D721Med (cell line): ENCODE measurements around the gene RETREG1.
"Not testable (repeated sequence)": the region's sequence is repeated elsewhere in the genome, so short reads cannot be mapped to it uniquely, and the experiment has no call there.

Experiments used
- DNase-seq: peaks from one replicate; pipeline ENCODE4 v3.0.0; 2011; ENCODE audit warnings: low spot score; ENCODE audit not compliant: insufficient read length
- FAIRE-seq: peaks from 2 replicates; lab custom pipeline; 2011; peaks lifted over from hg19 to GRCh38; lab: Jason Lieb, UNC
- CTCF ChIP-seq: IDR thresholded peaks from 2 replicates; pipeline ENCODE4 v1.5.1; 2012; ENCODE audit warnings: mild to moderate bottlenecking, control low read depth; ENCODE audit not compliant: insufficient read depth; ENCODE audit errors: missing control alignments

Gene RETREG1

GRCh38 chr5:16548812-16549211 lies 68.0 kb downstream of the RETREG1 start:
- DNase-seq, result no peak
- TF ChIP-seq CTCF, result no peak
- FAIRE-seq, result no peak

- no peak for FAIRE-seq
- DNase-seq, result no peak
- no peak for TF ChIP-seq CTCF
Measured at GRCh38 chr5:16548115-16548514, 68.7 kb downstream of the RETREG1 start.

GRCh38 chr5:16547200-16547842 lies 69.5 kb downstream of the RETREG1 start:
- no peak for TF ChIP-seq CTCF
- DNase-seq (no peak), FAIRE-seq (no peak)

DNA sequence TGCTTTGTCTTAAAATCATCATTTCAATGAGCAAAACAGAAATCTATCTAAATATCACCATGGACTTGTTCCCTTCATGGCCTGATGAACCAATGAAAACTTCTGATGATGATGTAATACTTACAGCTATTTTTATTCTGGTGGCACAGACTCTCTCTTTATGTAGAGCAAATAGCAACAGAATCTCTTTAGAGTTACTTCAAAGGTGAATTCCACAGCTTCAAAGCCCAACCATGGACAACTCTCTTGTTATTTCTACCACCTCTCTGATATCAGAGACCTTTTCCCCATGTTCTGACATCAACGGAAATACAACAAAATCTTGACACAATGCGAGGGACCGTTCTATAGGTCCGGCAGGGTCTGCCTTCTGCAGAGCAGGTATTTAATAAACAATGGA lies 70.1 kb downstream of the RETREG1 start:
- DNase-seq (no peak), FAIRE-seq (no peak)
- no peak for TF ChIP-seq CTCF

DNA sequence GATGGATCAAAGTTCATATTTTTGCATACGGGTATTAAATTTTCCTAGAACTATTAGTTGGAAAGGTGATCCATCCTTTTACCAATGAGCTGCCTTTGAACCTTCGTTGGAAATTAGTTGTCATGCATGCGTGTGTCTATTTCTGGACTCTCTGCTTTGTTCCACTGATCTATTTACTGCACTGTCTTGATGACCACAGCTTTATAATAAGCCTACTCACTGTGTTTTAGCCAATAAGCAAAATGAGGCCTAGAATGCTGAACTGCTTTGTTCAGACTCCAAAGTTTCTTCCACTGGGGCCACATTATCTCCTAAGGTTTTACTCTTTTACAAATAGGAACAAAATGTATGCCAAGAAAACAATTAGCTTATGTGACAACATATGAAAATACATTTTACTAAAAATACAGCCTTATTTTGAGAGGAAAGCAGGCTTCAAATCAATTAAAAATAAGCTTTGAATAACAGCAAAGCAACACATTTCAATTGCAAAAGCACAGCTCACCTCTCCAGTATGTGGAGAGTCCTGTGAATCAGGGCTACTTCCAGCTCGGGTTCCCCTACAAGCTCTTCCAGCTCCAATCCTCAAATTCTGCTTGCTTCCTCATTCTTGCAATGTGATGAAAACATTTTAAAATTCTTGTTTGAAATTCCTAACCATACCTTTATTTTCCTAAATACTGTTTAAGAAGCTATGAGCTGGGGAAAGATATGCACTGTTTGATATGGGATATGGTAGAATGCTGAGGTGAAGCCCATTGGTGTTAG lies 72.0 kb downstream of the RETREG1 start:
- FAIRE-seq (no peak), DNase-seq (no peak)
- TF ChIP-seq CTCF, result no peak

- FAIRE-seq, DNase-seq: not testable (repeated sequence)
Measured at GRCh38 chr5:16543206-16543605, 73.6 kb downstream of the RETREG1 start.

DNA sequence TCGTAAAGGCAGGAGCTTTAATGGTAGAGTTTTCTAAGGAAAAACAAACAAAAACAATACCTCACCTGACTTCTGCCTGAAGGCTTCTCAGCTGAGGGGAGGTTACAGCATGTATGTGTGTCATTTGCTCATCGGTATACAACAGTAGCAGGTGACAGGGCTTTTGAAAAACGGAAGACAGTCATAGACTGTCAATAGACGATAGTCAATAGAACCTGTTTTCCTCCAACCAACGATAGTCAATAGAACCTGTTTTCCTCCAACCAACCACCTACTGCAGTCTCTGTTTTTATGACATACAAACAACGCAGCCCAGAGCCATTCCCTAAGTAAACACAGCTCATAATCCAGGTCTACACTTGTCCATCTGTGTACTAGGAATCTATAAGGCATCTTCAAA lies 74.6 kb downstream of the RETREG1 start:
- FAIRE-seq (no peak), DNase-seq (no peak)
- no peak for TF ChIP-seq CTCF

DNA sequence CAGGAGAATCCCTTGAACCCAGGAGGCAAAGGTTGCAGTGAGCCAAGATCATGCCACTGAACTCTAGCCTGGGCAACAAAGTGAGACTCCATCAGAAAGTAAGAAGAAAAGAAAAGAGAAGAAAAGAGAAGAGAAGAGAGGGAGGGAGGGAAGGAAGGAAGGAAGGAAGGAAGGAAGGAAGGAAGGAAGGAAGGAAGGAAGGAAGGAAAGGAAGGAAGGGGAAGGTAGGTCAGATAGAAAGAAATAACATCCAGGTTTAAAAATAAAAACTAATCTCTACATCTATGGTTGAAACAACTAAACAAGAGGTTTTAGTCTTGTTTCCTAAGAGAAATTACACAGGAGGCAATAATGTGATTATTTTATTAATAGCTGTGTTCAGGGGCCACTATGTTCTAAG lies 75.2 kb downstream of the RETREG1 start:
- not testable (repeated sequence) for FAIRE-seq, DNase-seq
